Smooth muscle cell (in vitro differentiated cells): ENCODE measurements around the gene MAPKAP1. TPM values are rescaled to one million over a fixed set of nuclear protein-coding genes. Genes with fewer than 3 reads are reported as not detected.

ENCODE experiments used
- DNase-seq: peaks from one replicate; lab custom pipeline; 2025; ENCODE audit not compliant: unreplicated experiment; lab: John Stamatoyannopoulos, UW
- H2AFZ ChIP-seq: fragments of 200-600 bp; sonication (generic); 2 replicates; pipeline ENCODE4 v1.6.0; 2016; ENCODE audit warnings: antibody characterized with exemption, low read depth, mild to moderate bottlenecking
- H3F3A ChIP-seq: fragments of 200-600 bp; sonication (generic); 2 replicates; pipeline ENCODE4 v1.6.0; 2017; ENCODE audit warnings: antibody characterized with exemption, low read depth
- H3K27ac ChIP-seq: fragments of 200-600 bp; sonication (generic); 2 replicates; pipeline ENCODE4 v1.5.1; 2016; ENCODE audit warnings: low read depth, mild to moderate bottlenecking
- H3K27me3 ChIP-seq: fragments of 200-600 bp; sonication (generic); 2 replicates; pipeline ENCODE4 v1.6.1; 2016; ENCODE audit warnings: low read depth, mild to moderate bottlenecking
- H3K36me3 ChIP-seq: fragments of 200-600 bp; sonication (generic); 2 replicates; pipeline ENCODE4 v1.5.1; 2016; ENCODE audit warnings: low read depth
- H3K4me1 ChIP-seq: fragments of 200-600 bp; sonication (generic); 2 replicates; pipeline ENCODE4 v1.5.1; 2016; ENCODE audit warnings: low read depth
- H3K4me2 ChIP-seq: fragments of 200-600 bp; sonication (generic); 2 replicates; pipeline ENCODE4 v1.6.0; 2016; ENCODE audit warnings: mild to moderate bottlenecking
- H3K4me3 ChIP-seq: fragments of 200-600 bp; sonication (generic); 2 replicates; pipeline ENCODE4 v1.5.1; 2016; ENCODE audit warnings: mild to moderate bottlenecking
- H3K79me2 ChIP-seq: fragments of 200-600 bp; sonication (generic); 2 replicates; pipeline ENCODE4 v1.6.0; 2016; ENCODE audit warnings: low read depth, mild to moderate bottlenecking
- H3K9ac ChIP-seq: fragments of 200-600 bp; sonication (generic); 2 replicates; pipeline ENCODE4 v1.6.0; 2016; ENCODE audit warnings: low read depth
- H3K9me3 ChIP-seq: fragments of 200-600 bp; sonication (generic); replicated peaks from 2 replicates; pipeline ENCODE4 v1.5.1; 2016; ENCODE audit warnings: low read depth
- H4K20me1 ChIP-seq: fragments of 200-600 bp; sonication (generic); 2 replicates; pipeline ENCODE4 v1.6.0; 2016; ENCODE audit warnings: low read depth
- CTCF ChIP-seq: fragments of 200-600 bp; sonication (generic); IDR thresholded peaks from 2 replicates; pipeline ENCODE4 v1.5.1; 2017; ENCODE audit warnings: borderline replicate concordance, mild to moderate bottlenecking, antibody characterized with exemption; ENCODE audit not compliant: insufficient read depth, poor library complexity, severe bottlenecking
- WGBS: methylation state at CpG from one replicate; pipeline ENCODE4 v1.1.7; 2016; ENCODE audit warnings: low lambda C conversion rate; 5-methylcytosine and 5-hydroxymethylcytosine counted together
- polyA plus RNA-seq: library from polyadenylated mRNA; unstranded; fragments of >200 nt; fragmentation: Nextera tagmentation; extraction: Ambion mirVana; gene quantifications from 2 replicates; pipeline ENCODE4 v1.2.1, GENCODE V29; 2016
- total RNA-seq: library from RNA; depleted of rRNA; stranded (reverse); fragments of >200 nt; gene quantifications from 2 replicates; pipeline ENCODE4 v1.2.3, GENCODE V29; 2014

The MAPKAP1 gene
- total and polyA plus RNA-seq, 2 experiments from 2014 or later: 50.1 to 74.5 TPM

GRCh38 chr9:125442452-125442851 is 264.6 kb downstream of the MAPKAP1 start:
- Histone ChIP-seq H3K4me2 (no peak overlapping the region), H3K27ac (no peak overlapping the region), H3K36me3 (no peaks in the 10 kb centered on the region), H3F3A (no peaks in the 10 kb centered on the region), H3K9ac (no peak overlapping the region), H3K9me3 (no peaks in the 10 kb centered on the region), H3K79me2 (no peaks in the 10 kb centered on the region), H3K4me3 (no peak overlapping the region), H4K20me1 (no peaks in the 10 kb centered on the region), H3K4me1 (peaks cover 13% of the 10 kb centered on the region), H3K27me3 (no peaks in the 10 kb centered on the region), H2AFZ (no peak overlapping the region)
- no peak for TF ChIP-seq CTCF
- 97% methylated on average over 5 of the region's 5 CpGs for WGBS
- no peak for DNase-seq

GRCh38 chr9:125440411-125440810 is 266.6 kb downstream of the MAPKAP1 start:
- 95% methylated on average over 14 of the region's 14 CpGs for WGBS
- H2AFZ ChIP-seq: no peak overlapping the region
- no peaks in the 10 kb centered on the region for H3K79me2 ChIP-seq
- no peaks in the 10 kb centered on the region for H3F3A ChIP-seq
- H4K20me1 ChIP-seq: no peaks in the 10 kb centered on the region
- no peaks in the 10 kb centered on the region for H3K36me3 ChIP-seq
- H3K9me3 ChIP-seq: no peaks in the 10 kb centered on the region
- H3K4me2 ChIP-seq: no peak overlapping the region
- no peaks in the 10 kb centered on the region for H3K27me3 ChIP-seq
- H3K4me3 ChIP-seq: no peak overlapping the region
- no peak for DNase-seq
- H3K9ac ChIP-seq: no peak overlapping the region
- no peak for TF ChIP-seq CTCF
- H3K4me1 ChIP-seq: peaks cover 3% of the 10 kb centered on the region
- no peak overlapping the region for H3K27ac ChIP-seq

GRCh38 chr9:125439434-125440272 is 267.4 kb downstream of the MAPKAP1 start:
- Histone ChIP-seq H3K79me2 (no peaks in the 10 kb centered on the region), H2AFZ (no peak overlapping the region), H3K27me3 (no peaks in the 10 kb centered on the region), H3K4me3 (no peak overlapping the region), H3K4me1 (no peaks in the 10 kb centered on the region), H3K9me3 (no peaks in the 10 kb centered on the region), H3K4me2 (no peak overlapping the region), H3F3A (no peaks in the 10 kb centered on the region), H3K9ac (no peak overlapping the region), H3K27ac (no peak overlapping the region), H4K20me1 (no peaks in the 10 kb centered on the region), H3K36me3 (no peaks in the 10 kb centered on the region)
- DNase-seq: no peak
- 95% methylated on average over 21 of the region's 21 CpGs for WGBS
- no peak for TF ChIP-seq CTCF
